Stimulated activated CD4-positive, alpha-beta T cell treated with anti-CD3 and anti-CD28 coated beads, Interleukin-12 subunit alpha, Interleukin-12 subunit beta, amount 100 ng/mL, for 4 hours (primary cell): Measurements from ENCODE around the gene NPAS3.

Source experiments
- DNase-seq: peaks from one replicate; pipeline ENCODE4 v3.0.0-alpha.2; 2020

The NPAS3 gene

DNA sequence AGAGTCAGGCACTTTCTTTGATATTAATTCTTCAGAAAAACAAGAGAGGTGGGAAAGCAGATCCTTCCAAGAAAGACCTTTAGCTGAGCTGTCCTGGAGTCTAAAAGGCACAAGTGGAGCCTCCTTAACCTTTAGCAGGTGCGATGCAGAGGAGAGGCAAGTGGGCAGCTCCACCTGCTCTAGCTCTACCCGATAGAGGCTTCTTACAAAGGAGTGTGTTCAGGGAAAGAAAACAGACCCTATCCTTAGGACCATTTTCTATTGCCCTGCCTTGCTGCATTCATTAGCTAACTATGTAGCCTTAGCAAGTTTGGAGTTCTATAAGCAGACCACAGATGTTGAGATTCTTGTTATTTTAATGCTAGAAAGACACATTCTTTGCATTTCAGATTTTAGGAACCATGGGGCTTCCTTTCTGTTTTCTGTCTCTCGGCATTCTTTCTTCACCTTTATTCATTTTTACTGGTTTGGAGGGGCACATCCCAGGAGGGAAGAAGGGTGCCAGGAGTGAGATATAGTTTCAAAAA is 797.7 kb downstream of the NPAS3 start:
- DNase-seq = no peak

DNA sequence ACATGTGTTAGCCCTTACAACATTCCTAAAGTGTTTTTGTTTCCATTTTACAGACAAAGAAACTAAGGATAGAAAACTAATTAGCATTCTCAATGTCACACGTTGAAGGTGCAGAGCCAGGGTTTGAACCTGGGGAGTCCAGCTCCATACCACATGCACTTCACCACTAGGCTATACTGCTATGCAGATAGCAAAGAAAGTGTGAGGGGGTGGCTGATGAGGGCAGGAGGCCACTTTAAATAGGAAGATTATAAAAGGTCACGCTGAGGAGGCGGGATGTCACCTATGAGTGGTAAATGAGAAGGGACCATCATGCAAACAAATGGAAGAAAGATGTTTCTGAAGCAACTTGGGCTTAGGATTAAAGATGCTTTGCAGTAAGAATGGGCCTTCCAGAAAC is 798.3 kb downstream of the NPAS3 start:
- no peak for DNase-seq

DNA sequence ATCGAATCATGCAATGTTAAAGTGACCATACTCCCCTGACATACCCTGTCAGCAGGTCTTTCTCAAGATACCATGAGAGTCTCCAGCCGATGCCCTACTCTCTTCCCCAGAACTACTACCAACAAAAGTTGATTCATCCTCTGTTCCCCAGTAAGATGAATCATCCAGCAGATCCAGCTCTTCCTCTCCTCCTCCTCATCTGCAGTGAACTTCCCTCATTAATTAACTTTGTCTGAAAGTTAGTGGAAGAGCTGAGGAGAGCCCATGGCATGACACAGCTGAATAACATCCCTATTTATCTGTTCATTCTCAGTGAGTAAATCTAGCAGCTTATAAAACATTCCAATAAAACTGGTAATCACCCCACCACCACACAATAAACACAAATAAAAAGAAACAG is 798.8 kb downstream of the NPAS3 start:
- no peak for DNase-seq

DNA sequence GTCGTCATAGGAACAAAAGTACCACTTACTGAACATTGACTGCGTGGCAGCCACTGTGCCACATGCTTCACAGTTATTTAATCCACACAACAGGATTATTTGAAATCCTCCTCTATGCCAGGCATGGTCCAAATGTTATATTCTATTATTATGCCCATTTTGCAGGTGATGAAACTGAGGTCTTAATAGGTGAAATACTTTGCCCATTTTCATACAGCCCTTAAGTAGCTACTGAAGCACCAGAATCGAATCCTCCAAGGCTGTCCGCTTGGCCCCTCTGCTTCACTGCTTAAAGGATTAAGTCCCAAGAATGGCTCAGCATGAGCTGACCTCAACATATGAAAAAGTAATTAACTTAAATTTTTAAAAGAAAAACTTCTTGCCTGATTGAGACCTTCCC is 799.4 kb downstream of the NPAS3 start:
- no peak for DNase-seq

DNA sequence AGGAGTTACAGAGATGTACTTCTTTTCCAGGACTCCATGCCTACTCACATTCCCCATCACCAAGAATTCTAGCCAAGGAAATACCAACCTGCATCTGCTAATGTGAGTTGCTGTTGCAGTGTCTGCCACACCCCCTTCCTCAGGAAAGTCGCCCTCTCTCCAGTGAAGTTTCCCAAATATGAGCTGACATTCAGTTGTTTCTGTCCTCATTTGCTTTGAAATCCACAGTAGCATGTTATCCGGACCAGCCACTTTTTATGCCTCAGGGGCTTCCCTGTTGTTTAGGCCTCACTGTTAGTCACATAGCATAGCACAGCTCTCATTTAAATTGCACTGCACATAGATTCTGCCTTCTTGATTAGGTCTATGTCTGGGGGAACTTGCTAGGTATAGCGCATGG is 799.8 kb downstream of the NPAS3 start:
- DNase-seq = no peak

DNA sequence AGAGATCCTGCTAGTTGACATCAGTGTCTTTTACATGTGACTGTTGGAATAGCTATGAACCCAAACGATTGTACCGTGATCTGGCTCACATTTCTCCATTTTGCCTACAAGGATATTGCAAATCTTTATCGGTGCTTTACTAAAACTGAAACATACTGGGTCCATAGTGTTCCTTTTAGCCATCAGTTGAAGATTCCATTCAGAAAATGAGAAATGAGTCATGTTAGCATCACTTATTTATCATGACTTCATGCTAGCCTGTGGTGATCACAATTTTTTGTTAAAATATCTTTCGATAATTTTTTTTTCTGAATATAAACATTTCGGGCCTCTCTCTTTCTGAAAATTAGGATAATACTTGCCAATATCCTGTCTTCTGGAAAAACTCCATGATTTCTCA is 801.9 kb downstream of the NPAS3 start:
- DNase-seq = no peak

DNA sequence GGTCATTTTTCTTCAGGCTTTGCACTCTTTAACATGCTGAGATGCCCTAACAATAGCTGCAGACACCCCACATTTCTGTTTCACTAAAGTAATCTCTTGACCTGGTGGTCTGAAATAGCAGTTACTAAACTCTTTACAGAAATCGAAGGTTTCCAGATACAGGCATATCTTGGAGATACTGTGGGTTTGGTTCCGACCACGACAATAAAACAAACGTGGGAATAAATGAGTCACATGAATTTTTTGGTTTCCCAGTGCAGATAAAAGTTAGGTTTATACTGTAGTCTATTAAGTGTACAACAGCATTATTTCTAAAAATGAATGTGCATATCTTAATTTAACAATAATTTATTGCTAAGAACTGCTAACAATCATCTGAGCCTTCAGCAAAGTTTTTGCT is 803.5 kb downstream of the NPAS3 start:
- DNase-seq = no peak

GRCh38 chr14:33745163-33745562 is 806.5 kb downstream of the NPAS3 start:
- no peak for DNase-seq

DNA sequence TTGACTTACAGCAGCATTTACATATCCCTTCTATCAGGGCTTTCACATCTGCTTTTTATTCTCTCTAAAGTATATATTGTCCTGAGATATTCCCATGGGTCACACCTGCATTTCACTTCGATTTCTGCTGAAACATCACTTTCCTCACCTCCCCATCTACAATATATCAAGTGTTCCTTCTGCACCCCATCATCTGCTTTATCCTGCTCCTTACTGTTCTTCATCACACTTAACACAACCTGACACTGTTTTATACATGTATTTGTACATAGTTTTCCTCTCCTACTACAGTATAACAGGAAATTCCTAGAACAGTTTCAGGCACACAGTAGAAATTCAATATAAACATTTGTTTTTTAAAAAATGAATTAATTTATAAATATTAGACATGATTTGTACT is 809.1 kb downstream of the NPAS3 start:
- no peak for DNase-seq

GRCh38 chr14:33754261-33754660 is 815.6 kb downstream of the NPAS3 start:
- no peak for DNase-seq

- no peak for DNase-seq
These were observed 816.7 kb downstream of the NPAS3 start for GRCh38 chr14:33755358-33755757.

GRCh38 chr14:33756833-33757232 is 818.2 kb downstream of the NPAS3 start:
- DNase-seq = no peak

DNA sequence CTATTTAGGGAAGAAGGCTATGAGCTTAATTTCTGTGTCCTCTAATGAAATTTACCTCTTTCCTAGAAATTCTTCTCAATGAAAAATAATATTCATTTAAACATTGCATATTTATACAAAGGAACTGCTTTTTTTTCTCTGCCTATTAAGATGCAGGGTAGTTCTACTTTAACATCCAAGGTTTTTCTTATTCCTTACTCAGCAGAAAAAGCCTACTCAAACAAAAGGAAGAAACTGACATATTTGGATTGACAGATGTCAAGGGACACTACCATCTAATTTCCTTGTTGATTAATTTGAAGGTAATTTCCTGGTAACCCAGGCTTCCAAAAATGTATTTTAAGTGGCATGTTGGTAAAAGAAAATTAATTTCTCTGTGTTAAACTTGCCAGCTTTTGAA is 819.9 kb downstream of the NPAS3 start:
- DNase-seq = no peak

GRCh38 chr14:33762161-33762851 is 823.6 kb downstream of the NPAS3 start:
- no peak for DNase-seq

GRCh38 chr14:33764876-33765650 is 826.4 kb downstream of the NPAS3 start:
- no peak for DNase-seq

GRCh38 chr14:33767586-33768457 is 829.1 kb downstream of the NPAS3 start:
- no peak for DNase-seq

DNA sequence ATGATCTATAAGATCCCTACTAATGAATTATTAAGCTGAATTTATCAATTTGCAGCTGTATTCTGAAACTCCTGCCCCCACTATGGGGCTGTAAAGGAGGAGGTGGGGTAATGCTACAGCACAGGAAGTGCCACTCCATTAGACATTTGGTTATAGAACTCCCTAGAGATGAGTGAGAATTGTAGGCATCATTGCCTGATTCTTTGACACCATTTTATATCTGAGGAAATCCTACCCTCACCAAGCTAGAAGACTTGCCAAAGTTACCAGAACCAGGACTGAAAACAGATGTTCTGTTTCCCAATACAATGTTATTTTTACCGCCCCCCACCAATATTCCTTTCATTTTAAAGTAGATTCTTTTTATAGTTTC is 829.8 kb downstream of the NPAS3 start:
- no peak for DNase-seq

DNA sequence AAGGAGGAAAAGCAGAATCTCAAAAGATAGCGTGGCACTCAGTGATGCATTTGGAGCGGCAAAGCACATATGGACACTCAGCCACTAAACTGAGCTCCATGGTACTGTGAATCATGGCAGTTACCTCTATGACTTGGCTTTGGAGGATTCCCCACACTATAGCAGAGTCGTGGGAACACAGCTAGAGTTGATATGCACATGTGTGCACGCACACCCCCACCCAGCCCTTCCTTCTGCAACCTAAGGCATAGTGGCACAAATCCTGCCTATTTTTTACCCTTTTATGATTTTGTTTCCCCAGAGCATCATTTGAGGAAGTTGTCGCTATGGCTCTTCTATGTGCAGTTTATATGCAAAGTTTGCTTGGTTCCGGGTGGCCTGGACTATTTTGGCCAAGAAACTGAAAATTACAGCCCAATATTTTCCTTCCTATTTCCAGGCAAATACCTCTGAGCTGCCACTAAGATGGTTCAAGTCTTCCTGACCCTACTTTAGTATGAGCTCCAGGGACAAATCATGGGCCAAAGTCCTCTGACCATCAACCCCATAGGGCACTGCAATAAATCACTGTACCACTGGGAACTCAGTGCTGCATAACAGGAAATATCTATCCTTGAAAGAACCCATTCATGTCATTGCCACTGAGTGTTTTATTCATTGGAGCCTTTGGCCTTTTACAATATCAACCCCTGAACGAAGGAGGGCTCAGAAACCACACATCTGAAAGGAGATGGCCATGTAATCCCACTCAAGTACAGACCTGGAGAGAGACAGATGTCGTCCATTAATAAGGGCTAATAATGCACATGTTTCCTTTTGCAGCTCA is 834.7 kb downstream of the NPAS3 start:
- no peak for DNase-seq

DNA sequence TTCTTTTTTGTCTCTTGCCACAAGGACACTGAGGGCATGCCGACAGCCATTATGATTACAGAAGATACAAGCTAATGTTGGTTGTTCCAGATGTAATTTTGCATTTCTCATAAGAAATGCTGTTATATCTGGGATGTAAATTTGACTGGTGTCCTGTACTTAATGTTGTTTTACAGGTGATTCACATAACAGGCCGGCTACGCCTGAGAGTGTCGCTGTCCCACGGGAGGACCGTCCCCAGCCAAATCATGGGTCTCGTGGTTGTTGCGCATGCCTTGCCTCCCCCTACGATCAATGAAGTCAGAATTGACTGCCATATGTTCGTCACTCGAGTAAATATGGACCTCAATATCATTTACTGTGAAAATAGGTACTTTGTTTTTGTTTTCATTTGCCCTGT is 835.5 kb downstream of the NPAS3 start:
- no peak for DNase-seq

DNA sequence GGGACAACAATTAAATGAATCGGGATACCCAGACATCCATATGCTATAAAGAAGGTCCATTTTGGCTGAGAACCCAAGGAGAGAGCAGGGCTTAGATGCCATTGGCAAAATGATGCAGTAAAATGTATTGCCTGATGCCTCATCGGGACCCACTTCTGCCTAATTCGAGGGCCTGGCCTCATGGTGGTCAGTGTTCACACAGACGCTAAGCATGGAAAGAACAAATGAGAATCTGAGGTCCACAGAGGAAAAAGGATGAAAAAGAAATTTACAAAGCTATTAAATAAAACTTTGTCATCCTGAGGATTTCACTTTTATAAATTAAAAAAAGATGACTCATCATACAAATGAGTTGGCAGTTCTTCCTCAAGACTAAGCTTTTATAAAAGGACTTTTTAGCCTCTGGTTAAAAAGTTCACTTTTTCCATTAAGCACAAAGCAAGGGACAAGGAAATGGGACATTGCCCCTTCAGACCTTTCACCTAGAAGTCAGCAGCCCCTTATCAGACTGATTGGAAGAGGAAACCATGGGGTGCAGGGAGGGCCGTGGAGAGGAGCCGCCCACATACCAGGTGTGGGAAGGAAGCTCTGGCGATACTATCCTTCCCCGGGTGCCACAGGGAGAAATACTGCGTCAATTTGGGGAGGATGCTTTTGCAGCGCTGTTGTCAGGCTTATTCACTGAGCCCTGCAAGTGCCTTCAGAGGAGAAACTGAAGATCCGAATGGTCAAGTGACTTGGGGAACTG is 836.2 kb downstream of the NPAS3 start:
- no peak for DNase-seq

GRCh38 chr14:33776871-33777270 is 838.2 kb downstream of the NPAS3 start:
- DNase-seq = no peak

DNA sequence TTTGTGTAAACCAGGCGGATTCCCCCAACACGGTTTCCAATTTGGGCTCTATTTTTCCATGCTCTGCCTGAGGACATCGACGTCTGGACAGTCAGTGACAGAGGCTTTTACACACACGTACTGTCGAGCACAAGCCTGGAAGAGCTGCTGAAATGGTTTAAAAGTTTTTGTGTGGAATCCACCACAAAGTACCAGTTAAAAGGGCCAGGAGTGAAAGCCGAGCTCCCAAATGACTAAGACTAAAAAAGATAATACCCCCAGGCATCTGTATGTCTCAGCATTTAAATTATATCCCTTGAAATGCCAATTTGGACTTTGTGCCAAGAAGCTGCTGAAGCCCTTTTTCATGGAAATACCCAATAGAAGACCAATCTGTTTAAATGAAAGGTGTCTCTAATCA is 839.0 kb downstream of the NPAS3 start:
- no peak for DNase-seq
